DND-41 (cell line): ENCODE results near the gene HDAC10.
"Not testable (repeated sequence)": the region's sequence is repeated elsewhere in the genome, so short reads cannot be mapped to it uniquely, and the experiment has no call there.

Source experiments
- CTCF ChIP-seq: IDR thresholded peaks from 2 replicates; pipeline ENCODE4 v1.5.1; 2012; ENCODE audit warnings: borderline replicate concordance, low read length, moderate library complexity, mild to moderate bottlenecking; ENCODE audit not compliant: poor library complexity, severe bottlenecking; ENCODE audit errors: extremely low read depth
- EZH2 ChIP-seq: IDR thresholded peaks from 3 replicates; pipeline ENCODE4 v1.6.1; 2012; ENCODE audit warnings: borderline replicate concordance, low read depth, mild to moderate bottlenecking, moderate library complexity, low read length, inconsistent platforms; ENCODE audit not compliant: severe bottlenecking

GRCh38 chr22:50273352-50273751 lies 22.3 kb upstream of the HDAC10 start:
- TF ChIP-seq CTCF, EZH2: not testable (repeated sequence)
